ELF-1 (cell line): ENCODE data around the gene RGS5.

Experiments
- DNase-seq: peaks from one replicate; pipeline ENCODE4 v3.0.0-alpha.2; 2016; ENCODE audit warnings: low read depth, low spot score

The RGS5 gene

DNA sequence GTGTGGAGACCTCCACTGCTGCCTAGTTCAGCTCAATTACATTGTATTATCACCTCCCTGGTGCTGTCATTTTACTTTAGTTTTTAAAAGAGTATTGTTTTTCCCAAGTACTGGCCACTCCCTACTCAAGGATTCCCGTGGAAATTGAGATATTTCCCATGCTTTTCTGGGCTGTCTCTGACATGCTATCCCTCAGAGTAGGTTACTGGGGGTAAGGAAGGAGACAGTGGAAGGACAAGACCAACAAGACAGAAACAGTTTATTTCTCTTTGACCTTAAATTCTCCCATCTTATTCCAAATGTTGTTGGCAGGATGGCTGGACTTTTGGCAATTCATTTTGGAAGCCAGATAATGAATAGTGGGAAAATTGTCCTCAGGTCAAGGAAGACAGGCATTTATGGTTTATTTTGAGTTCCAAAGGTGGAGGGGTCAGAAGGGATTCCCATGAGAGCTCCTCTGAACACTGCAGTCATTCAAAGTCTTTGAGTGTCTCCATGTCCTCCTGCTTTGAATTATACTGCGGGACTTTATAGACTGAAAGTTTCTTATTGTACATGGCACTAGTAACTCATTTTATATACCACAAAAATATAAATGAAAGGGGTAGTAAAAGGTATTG is 20.3 kb downstream of the RGS5 start:
- no peak for DNase-seq

DNA sequence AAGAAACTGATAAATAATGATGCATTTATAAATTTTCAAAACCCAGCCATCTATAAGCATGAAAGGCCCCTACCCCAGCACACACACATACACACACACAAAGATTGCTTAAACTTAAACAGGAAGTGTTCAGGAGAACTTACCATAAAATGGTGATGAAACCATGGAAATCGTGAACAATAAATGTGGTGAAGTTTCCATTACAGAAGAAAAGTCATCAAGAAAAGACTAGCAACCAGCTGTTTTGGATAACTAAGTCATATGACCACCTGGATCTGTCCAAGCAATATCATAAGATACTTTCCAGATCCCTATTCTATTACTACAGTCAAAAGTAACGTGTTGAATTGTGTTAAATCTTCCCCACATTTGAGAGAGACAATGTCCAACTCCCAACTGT is 24.1 kb downstream of the RGS5 start:
- no peak for DNase-seq

- no peak for DNase-seq
These were observed 25.9 kb downstream of the RGS5 start for GRCh38 chr1:163176797-163177196.

GRCh38 chr1:163174524-163175437 is 27.9 kb downstream of the RGS5 start:
- DNase-seq = peak; percentile 64

DNA sequence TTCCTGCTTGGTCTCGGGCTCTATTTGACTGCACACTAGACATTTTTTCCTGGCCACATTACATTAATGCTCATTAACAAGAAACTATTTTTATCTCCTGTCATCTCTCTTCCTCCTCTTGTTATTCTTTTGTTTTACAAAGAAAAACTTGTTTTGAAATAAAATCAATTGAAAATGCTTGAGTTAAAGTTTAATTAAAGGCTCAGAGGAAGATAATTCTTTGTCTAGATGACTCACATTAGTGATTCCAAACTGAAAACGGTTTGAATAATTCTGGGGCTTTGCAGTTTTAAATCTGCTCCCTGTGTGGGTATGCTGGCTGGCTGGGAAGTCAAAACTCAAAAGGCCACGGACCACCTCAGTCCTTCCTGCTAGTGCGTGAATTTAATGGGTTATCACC is 29.6 kb downstream of the RGS5 start:
- no peak for DNase-seq

GRCh38 chr1:163172596-163172995 is 30.1 kb downstream of the RGS5 start:
- DNase-seq = no peak

- no peak for DNase-seq
These were observed 30.9 kb downstream of the RGS5 start for GRCh38 chr1:163171826-163172225.

GRCh38 chr1:163170975-163171676 is 31.6 kb downstream of the RGS5 start:
- no peak for DNase-seq

- no peak for DNase-seq
These were observed 32.4 kb downstream of the RGS5 start for GRCh38 chr1:163170331-163170730.

- no peak for DNase-seq
These were observed 33.2 kb downstream of the RGS5 start for GRCh38 chr1:163169553-163169952.

- DNase-seq = no peak
These were observed 34.7 kb downstream of the RGS5 start for GRCh38 chr1:163168053-163168452.

DNA sequence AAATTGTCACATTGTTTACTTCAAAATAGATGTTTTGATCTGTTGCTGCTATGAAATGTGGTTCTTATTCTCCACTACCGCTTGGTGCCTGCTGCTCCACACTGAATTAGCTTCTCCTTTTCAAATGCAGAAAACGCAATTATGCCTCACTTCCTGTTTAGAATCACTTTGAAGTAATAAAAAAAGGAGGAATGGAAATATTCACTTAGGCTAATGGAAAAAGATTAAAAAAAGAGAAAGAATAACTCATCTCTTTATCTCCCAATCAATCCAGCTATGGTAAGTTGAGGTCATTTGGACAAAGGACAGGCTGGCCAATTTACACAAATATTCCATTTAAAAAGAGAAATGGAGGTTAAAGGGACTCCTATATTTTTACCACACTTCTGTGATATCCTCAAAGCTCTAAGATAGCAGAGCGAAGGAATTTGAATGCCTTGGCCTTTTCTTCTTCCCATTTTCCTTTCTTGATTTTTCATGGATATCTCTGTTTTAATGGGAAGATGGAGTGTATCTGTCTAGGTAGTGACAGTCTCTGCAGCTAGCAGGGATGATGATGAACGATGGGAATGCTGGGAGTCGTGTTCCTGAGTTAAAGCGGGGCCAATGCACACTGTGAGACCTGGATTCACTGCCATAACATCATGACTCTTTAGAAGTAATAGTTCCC is 35.7 kb downstream of the RGS5 start:
- DNase-seq = no peak

- DNase-seq = no peak
These were observed 37.6 kb downstream of the RGS5 start for GRCh38 chr1:163165119-163165518.

DNA sequence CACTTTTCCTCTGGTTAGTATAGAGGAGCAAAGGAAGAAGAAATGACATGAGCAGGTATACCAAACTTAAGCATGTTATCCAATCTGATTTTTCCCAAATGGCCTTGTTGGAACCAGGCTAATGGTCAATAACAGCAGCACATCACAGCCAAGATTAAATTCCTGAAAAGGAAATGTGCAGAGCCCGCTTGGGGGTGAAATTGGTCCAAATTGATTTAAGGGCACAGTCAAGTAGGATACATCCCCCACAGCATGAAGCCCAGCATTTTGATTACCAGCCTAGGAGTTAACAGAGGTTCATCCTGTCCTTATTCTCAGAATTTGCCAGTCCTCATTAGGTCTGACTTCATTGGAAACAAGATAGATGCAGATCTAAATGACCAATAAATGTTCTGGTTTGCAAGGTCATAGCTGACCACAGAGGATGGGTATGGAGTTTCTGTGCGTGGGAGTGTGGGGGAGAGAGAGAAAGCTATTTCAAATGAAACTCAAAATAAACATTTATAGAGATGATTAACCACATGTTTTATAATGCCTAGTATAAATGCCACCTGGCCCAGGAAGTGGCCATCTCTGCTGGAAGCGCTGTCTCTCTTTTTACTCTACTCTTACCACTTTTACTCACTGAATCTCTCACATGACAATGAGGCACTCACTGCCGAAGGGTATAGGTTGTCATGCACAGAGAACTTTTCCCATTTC is 38.7 kb downstream of the RGS5 start:
- DNase-seq = no peak

GRCh38 chr1:163163163-163163562 is 39.6 kb downstream of the RGS5 start:
- DNase-seq = no peak

GRCh38 chr1:163162381-163162914 is 40.3 kb downstream of the RGS5 start:
- no peak for DNase-seq

- DNase-seq = no peak
These were observed 40.9 kb downstream of the RGS5 start for GRCh38 chr1:163161841-163162240.

GRCh38 chr1:163161337-163161736 is 41.4 kb downstream of the RGS5 start:
- no peak for DNase-seq

- DNase-seq = no peak
These were observed 47.1 kb downstream of the RGS5 start for GRCh38 chr1:163155606-163156005.

- no peak for DNase-seq
These were observed 53.8 kb downstream of the RGS5 start for GRCh38 chr1:163148911-163149310.

- DNase-seq = no peak
These were observed 55.7 kb downstream of the RGS5 start for GRCh38 chr1:163147019-163147418.
